Activated T-cell treated with anti-CD3 and anti-CD28 coated beads for 24 hours (primary cell): ENCODE measurements around the gene DNAH6.

Source experiments
- DNase-seq: peaks from one replicate; pipeline ENCODE4 v3.0.0-alpha.2; 2020; ENCODE audit warnings: low read depth

The DNAH6 gene

DNA sequence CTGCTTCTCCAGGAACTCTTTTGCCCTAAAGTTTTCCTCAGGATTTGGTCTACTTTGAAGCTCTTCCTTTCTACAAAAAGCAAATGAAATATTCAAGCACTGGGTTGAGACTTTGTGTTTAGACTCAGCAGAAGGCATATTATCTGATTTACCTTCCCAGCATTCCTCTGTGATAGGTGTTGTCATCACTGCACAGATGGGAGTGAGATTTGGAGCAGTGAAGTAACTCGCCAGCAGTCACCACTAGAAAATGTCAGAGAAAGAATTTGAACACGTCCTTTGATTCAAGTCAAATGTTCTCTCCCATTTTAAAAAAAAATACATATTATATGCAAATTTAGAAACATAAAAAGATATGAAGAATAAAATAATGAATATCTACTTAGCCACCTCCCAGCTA, 112.2 kb downstream of the DNAH6 start:
- no peak for DNase-seq

- no peak for DNase-seq
These were observed 113.3 kb downstream of the DNAH6 start for GRCh38 chr2:84629550-84629949.

- DNase-seq = no peak
These were observed 114.7 kb downstream of the DNAH6 start for GRCh38 chr2:84631047-84631446.

GRCh38 chr2:84631985-84632384, 115.7 kb downstream of the DNAH6 start:
- DNase-seq = no peak

GRCh38 chr2:84636080-84636971, 120.0 kb downstream of the DNAH6 start:
- no peak for DNase-seq

- DNase-seq = no peak
These were observed 123.5 kb downstream of the DNAH6 start for GRCh38 chr2:84639751-84640150.

DNA sequence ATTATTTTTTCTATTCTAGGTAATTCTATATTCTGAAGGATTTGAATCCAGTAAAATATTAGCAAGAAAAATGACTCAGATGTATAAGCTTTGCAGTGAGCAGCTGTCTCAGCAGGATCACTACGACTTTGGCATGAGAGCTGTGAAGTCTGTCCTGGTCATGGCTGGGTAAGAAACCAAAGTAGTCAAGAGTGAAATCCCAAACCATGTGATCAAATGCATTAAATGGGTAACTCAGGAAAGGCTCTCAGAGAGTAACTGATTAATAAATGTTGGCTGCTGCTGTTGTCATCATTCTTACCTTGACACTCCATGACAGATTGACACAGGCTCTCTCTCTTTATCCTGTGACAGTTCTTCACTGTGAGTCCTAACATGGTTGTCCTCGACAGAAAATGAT, 124.1 kb downstream of the DNAH6 start:
- no peak for DNase-seq

- no peak for DNase-seq
These were observed 124.7 kb downstream of the DNAH6 start for GRCh38 chr2:84641021-84641420.

DNA sequence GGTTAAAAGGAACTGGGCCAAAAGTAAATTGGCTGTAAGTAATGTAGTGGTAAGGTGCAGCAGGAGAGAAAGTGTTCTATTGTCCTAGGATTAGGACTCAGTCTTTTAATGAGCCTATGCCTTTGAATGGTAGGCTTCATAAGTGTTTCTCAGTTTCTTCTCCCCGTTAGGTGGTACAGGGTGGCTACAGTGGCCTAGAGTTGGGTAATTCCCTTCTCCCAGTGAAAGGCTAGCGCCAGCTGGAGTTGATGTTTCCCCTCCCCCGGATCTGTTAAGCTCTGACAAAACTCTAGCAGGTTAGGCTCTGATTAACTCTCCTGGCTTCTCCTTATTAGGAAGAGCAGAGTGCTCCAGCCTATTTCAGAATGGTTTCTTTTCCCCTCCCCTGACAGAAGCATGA, 127.7 kb downstream of the DNAH6 start:
- DNase-seq = no peak

DNA sequence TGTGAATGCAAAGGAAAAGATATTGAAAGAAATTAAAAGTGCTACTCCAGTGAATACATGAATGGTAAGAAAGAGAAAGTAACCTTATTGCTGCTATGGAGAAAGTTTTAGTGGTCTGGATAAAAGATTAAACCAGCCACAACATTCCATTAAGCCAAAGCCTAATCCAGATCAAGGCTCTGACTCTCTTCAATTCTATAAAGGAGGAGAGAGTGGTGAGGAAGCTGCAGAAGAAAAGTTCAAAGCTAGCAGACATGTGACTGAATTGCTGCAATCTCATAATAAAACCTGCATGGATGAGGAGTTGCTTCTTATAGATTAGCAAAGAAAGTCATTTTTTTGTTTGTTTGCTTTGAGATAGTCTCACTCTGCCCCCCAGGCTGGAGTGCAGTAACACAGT, 130.2 kb downstream of the DNAH6 start:
- no peak for DNase-seq

DNA sequence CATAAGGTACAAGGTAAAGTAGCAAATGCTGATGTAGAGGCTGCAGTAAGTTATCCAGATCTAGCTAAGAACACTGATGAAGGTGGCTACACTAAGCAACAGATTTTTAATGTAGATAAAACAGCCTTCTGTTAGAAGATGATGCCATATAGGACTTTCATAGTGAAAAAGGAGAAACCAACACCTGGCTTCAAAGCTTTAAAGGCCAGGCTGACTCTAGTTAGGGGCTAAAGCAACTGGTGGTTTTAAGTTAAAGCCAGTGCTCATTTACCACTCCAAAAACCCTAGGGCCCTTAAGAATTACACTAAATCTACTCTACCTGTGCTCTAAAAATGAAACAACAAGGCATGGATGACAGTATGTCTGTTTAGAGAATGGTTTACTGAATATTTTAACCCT, 131.0 kb downstream of the DNAH6 start:
- DNase-seq = no peak

- no peak for DNase-seq
These were observed 132.8 kb downstream of the DNAH6 start for GRCh38 chr2:84649058-84649457.

- no peak for DNase-seq
These were observed 133.3 kb downstream of the DNAH6 start for GRCh38 chr2:84649487-84650142.

GRCh38 chr2:84652431-84652830, 136.1 kb downstream of the DNAH6 start:
- no peak for DNase-seq

DNA sequence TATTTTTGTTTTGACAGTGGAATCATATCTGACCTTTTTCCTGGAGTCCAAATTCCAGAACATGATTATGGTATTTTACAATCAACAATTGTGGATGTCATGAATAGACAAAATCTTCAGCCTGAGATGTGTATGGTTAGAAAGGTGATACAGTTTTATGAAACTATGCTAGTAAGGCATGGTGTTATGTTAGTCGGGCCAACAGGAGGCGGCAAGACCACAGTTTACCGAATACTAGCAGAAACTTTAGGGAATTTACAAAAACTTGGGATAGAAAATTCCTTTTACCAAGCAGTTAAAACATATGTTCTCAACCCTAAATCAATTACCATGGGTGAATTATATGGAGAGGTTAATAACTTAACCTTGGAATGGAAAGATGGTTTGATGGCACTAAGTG, 137.0 kb downstream of the DNAH6 start:
- DNase-seq = no peak

GRCh38 chr2:84654414-84654813, 138.1 kb downstream of the DNAH6 start:
- DNase-seq = no peak

- DNase-seq = no peak
These were observed 152.8 kb downstream of the DNAH6 start for GRCh38 chr2:84669122-84669521.

DNA sequence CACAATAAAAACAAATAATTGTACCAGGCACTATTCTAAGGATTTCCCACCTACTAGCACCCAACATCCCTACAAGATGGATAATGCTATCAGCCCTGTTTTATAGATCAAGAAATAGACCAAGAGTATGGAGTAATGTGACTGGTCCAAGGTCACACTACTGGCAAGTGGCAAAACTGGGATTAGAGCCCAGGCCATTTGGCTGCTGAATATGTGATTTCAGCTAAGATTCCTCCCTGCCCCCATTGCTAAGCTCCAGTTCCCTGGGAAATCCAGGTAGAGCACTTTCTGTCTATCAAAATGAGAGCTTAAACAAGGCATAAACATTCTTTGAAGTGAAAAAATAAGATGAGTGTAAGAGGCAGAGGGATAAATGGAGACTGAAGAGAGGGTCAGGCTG, 157.8 kb downstream of the DNAH6 start:
- DNase-seq = no peak

DNA sequence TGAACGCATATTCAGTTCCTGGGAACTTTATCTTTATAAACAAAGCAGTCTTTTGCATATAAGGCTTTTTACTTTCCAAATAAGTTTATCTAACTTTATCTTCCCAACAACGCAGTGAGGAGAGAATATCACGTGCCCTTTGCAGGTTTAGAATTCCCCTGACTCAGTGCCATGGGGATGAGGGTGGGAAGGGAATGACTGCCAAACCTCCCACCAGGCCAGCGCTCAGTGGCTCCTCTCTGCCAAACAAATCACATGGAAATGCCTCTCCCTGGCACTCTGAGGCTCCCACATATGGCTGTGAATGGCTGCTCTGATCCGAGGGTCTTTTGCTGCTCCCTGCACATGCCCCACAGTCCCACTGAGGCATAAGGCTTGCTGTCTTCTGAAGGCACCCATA, 158.3 kb downstream of the DNAH6 start:
- DNase-seq = no peak

DNA sequence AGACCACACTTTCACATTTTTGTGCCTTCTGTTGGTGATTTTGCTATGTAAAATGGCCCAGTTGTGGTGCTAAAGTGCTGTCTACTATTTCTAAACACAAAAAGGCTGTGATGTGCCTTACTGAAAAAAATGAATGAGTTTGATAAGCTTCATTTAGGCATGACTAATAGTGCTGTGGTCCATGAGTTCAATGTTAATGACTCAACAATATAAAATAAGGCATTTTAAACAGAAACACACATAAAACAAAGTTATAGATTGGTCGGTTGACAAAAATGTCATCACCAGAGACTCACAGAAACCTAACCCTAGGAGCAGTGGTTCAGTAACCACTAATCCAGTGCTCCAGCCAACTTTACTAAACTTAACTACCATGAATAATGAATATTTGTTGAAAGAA, 160.0 kb downstream of the DNAH6 start:
- no peak for DNase-seq

- DNase-seq = no peak
These were observed 161.9 kb downstream of the DNAH6 start for GRCh38 chr2:84678214-84678613.

GRCh38 chr2:84686783-84687476, 170.6 kb downstream of the DNAH6 start:
- no peak for DNase-seq
